Measurements from ENCODE around the gene CHMP3.
"Not testable (repeated sequence)": the region's sequence is repeated elsewhere in the genome, so short reads cannot be mapped to it uniquely, and the experiment has no call there.

DNA sequence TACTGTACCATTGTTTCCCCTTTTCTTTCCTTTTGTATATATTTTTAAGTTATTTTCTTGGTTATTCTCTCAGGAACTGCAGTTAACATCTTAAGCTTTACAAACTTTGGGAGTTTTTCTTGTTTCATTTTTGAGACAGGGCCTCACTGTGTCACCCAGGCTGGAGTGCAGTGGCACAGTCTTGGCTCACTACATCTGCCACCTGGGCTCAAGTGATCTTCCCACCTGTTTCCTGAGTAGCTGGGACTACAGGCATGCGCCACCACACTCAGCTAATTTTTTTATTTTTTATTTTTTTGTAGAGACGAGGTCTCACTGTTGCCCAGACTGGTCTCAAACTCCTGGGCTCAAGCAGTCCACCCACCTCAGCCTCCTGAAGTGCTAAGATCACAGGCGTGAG is 66.9 kb downstream of the CHMP3 start:
- TF ChIP-seq CTCF, POLR2A (IDR thresholded peaks at IDR 0.05): not testable (repeated sequence)

Data from testis (tissue), 2 donors.